Natural killer cell (primary cell): ENCODE data around the gene RFNG. TPM values are rescaled to one million over a fixed set of nuclear protein-coding genes. Genes with fewer than 3 reads are reported as not detected.

Experiments used
- ATAC-seq, 3 donors: fragments of 150-1000 bp in 2 of 3; fragments of 200-7000 bp in 1 of 3; cut with Tn5 transposase; 1 replicate in 1 of 3; 2 replicates in 2 of 3; pipeline ENCODE4 v1.10.0; 2021; ENCODE audit warnings: mild to moderate bottlenecking in 2 of 3, moderate library complexity in 2 of 3
- DNase-seq, 2 donors: peaks; one replicate each; pipeline versions ENCODE4 v3.0.0 to v3.0.0-alpha.2; 2013 to 2021; ENCODE audit warnings: mixed read lengths in 1 of 2
- H3K27ac ChIP-seq: one replicate; pipeline ENCODE4 v1.5.1; 2013; ENCODE audit warnings: mild to moderate bottlenecking, low read length
- H3K27me3 ChIP-seq: one replicate; pipeline ENCODE4 v1.6.1; 2013; ENCODE audit warnings: low read length; ENCODE audit not compliant: control insufficient read depth, insufficient read depth
- H3K36me3 ChIP-seq: one replicate; pipeline ENCODE4 v1.6.1; 2013; ENCODE audit warnings: low read length; ENCODE audit not compliant: control insufficient read depth, insufficient read depth
- H3K4me1 ChIP-seq: one replicate; pipeline ENCODE4 v1.6.1; 2013; ENCODE audit warnings: low read length; ENCODE audit not compliant: control insufficient read depth, insufficient read depth
- H3K4me3 ChIP-seq: one replicate; pipeline ENCODE4 v1.5.1; 2013; ENCODE audit warnings: low read length
- H3K9me3 ChIP-seq: one replicate; pipeline ENCODE4 v1.6.1; 2013; ENCODE audit warnings: low read length; ENCODE audit not compliant: control insufficient read depth, insufficient read depth
- H3K27ac Mint-ChIP-seq, 2 donors: one replicate each; pipeline ENCODE4 v1.8.0; 2022; ENCODE audit warnings: mild to moderate bottlenecking in 2 of 2, mixed read lengths in 2 of 2, moderate library complexity in 1 of 2
- H3K27me3 Mint-ChIP-seq, 2 donors: one replicate each; pipeline ENCODE4 v1.8.0; 2022; ENCODE audit warnings: low read depth in 2 of 2, mixed read lengths in 2 of 2
- H3K36me3 Mint-ChIP-seq: one replicate; pipeline ENCODE4 v1.8.0; 2022; ENCODE audit warnings: mixed read lengths
- H3K4me1 Mint-ChIP-seq, 2 donors: one replicate each; pipeline ENCODE4 v1.8.0; 2022; ENCODE audit warnings: mixed read lengths in 2 of 2
- H3K4me3 Mint-ChIP-seq: one replicate; pipeline ENCODE4 v1.8.0; 2022; ENCODE audit warnings: mild to moderate bottlenecking, moderate library complexity, mixed read lengths
- H3K9me3 Mint-ChIP-seq, 2 donors: one replicate each; pipeline ENCODE4 v1.8.0; 2022; ENCODE audit warnings: mixed read lengths in 2 of 2
- CTCF ChIP-seq: fragments of 200-600 bp; IDR thresholded peaks from one replicate; pipeline ENCODE4 v1.8.0; 2022; ENCODE audit warnings: antibody characterized with exemption
- WGBS: methylation state at CpG from one replicate; pipeline ENCODE4 v1.1.7; 2013; ENCODE audit warnings: missing lambda C conversion rate; ENCODE audit not compliant: insufficient coverage; 5-methylcytosine and 5-hydroxymethylcytosine counted together
- intact Hi-C: fragments of 100-400 bp; cut with micrococcal nuclease; formaldehyde crosslinking; loops from one replicate; pipeline ENCODE4 v1.14.2; 2022
- total RNA-seq, 4 donors: library from RNA; stranded (reverse); fragments of 120-200 nt in 1 of 4; gene quantifications; one replicate each; pipeline versions ENCODE4 v1.2.3 to v1.2.4, GENCODE V29; 2013 to 2022

Gene RFNG
- total RNA-seq, 3 donors from 2014 or later (not counting 1 experiment from before 2014, with no cell fraction given) = 22.7 to 26.7 (median 23.2) TPM

GRCh38 chr17:82062984-82063368 is 11.4 kb upstream of the RFNG start:
- intact Hi-C loops = no loop called here
- H3K4me1 Mint-ChIP-seq = peaks cover 4 to 19% of the 10 kb centered on the region in 2 donors
- WGBS = 97% methylated on average over 9 of the region's 9 CpGs
- Histone ChIP-seq H3K27me3 (no peaks in the 10 kb centered on the region), H3K4me1 (peaks cover 30% of the 10 kb centered on the region), H3K27ac (no peak overlapping the region), H3K9me3 (no peaks in the 10 kb centered on the region), H3K36me3 (peaks cover 23% of the 10 kb centered on the region), H3K4me3 (no peak overlapping the region)
- H3K9me3 Mint-ChIP-seq = no peaks in the 10 kb centered on the region
- no peaks in the 10 kb centered on the region for H3K27me3 Mint-ChIP-seq
- H3K4me3 Mint-ChIP-seq = no peak overlapping the region
- H3K36me3 Mint-ChIP-seq = no peaks in the 10 kb centered on the region
- no peak overlapping the region for H3K27ac Mint-ChIP-seq
- DNase-seq (no peak), ATAC-seq (no peak)
- TF ChIP-seq CTCF = no peak

DNA sequence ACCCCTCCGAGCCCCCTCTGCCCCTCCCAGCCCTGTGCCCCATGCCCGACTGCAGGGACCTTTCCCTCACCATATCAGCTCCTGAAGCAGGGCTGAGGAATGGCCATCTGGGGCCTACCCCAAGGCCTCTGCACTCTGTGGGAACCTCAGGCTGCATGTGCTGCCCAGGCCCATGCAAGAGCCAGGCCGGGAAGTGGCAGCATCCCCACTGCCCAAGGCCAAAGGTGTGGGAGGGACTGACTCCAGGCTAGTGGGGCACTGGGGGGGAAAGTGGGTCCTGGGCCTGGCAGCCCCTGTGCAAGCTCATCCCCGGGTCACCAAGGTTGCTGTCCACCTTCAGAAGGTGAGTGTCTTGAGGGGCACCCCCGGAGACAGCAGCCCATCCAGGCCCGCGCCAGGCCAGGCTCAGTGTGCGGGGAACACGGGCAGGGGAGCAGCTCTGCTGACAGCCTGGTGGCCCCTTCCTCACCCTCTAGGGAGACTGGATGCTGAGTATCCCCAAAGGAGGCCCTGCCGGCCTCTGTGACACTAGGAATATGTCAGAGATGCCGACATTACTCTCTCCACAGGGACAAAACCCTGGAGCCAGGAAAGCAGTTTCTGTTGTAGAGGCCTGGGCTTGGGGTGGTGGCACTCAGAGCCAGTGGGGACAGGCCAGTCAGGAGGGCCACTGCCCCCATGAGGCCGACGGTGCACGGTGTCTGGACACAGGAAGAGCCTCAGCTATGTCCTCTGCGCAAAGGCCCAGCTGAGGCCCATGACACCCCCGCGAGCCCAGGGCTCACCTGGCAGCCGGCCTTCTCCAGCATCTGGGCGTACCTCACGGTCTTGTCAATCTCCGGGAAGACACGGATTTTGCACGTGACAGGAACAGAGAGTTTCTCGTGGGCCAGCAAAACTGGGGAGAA is 10.7 kb upstream of the RFNG start:
- DNase-seq = no peak
- peaks cover 4 to 19% of the 10 kb centered on the region in 2 donors for H3K4me1 Mint-ChIP-seq
- no peak for TF ChIP-seq CTCF
- ATAC-seq = no peak
- H3K9me3 ChIP-seq = no peaks in the 10 kb centered on the region
- no peak overlapping the region for H3K27ac Mint-ChIP-seq
- intact Hi-C loops = no loop called here
- H3K36me3 ChIP-seq = peaks cover 25% of the 10 kb centered on the region
- H3K36me3 Mint-ChIP-seq = no peaks in the 10 kb centered on the region
- H3K4me3 ChIP-seq = no peak overlapping the region
- H3K4me1 ChIP-seq = peaks cover 30% of the 10 kb centered on the region
- H3K27me3 Mint-ChIP-seq = no peaks in the 10 kb centered on the region
- no peak overlapping the region for H3K27ac ChIP-seq
- no peak overlapping the region for H3K4me3 Mint-ChIP-seq
- WGBS = 95% methylated on average over 24 of the region's 24 CpGs
- no peaks in the 10 kb centered on the region for H3K27me3 ChIP-seq
- H3K9me3 Mint-ChIP-seq = no peaks in the 10 kb centered on the region

DNA sequence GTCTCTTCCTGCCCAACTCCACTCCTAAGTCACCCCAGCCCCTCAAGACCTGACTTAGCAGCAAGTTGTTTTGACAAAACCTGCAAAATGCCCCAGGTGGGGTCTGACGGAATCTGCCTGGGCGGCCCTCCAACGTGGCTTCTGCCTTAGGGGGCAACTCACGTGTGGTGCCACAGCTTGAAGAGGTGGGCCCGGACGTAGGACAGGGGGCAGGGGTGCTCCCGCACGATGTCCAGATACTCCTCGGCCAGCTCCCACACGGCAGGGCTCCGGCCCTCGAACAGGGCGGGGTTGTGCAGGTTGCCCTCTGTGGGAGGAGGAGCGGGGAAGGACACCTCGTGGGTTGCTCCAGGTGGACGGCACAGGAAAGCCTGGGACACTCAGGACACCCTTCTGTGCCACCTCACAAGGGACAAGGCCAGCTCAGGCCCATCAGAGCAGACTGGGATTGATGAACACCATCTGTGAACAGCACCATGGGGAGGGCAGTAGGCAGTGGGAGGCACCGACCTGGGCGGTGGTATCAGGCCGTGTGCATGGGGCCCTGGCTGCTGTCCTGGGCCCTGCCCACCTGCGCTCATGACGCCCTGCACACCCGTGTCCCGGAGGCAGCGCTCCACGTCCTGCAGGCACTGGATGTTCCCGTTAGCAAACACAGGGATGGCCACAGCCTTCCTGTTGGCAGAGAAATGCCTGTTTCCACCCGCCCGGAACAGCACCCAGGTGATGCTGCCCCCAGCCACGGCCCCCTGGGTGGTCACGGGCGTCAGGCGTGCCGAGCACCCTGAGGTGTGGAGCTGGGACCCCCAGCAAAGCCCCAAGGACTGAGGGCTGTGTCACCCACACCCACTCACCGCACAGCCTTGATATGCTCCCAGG is 9.7 kb upstream of the RFNG start:
- ATAC-seq (no peak), DNase-seq (no peak)
- no peak overlapping the region for H3K4me3 ChIP-seq
- no peaks in the 10 kb centered on the region for H3K9me3 ChIP-seq
- no peak overlapping the region for H3K27ac Mint-ChIP-seq
- WGBS = 95% methylated on average over 34 of the region's 34 CpGs
- H3K4me1 ChIP-seq = peaks cover 26% of the 10 kb centered on the region
- TF ChIP-seq CTCF = no peak
- H3K4me1 Mint-ChIP-seq = peaks cover 4 to 16% of the 10 kb centered on the region in 2 donors
- intact Hi-C loops = no loop called here
- no peaks in the 10 kb centered on the region for H3K27me3 Mint-ChIP-seq
- no peaks in the 10 kb centered on the region for H3K27me3 ChIP-seq
- H3K27ac ChIP-seq = no peak overlapping the region
- H3K4me3 Mint-ChIP-seq = no peak overlapping the region
- H3K36me3 ChIP-seq = peaks cover 34% of the 10 kb centered on the region
- H3K9me3 Mint-ChIP-seq = no peaks in the 10 kb centered on the region
- H3K36me3 Mint-ChIP-seq = no peaks in the 10 kb centered on the region
